GM18520 (cell line): ENCODE results near the gene ZIC1.

Source experiments
- ATAC-seq: cut with Tn5 transposase; IDR thresholded peaks from one replicate; pipeline ENCODE4 v1.9.1; 2021; ENCODE audit not compliant: unreplicated experiment

ZIC1 gene

GRCh38 chr3:147394884-147395225 is 14.3 kb upstream of the ZIC1 start:
- ATAC-seq: no peak

- ATAC-seq: no peak
Measured at GRCh38 chr3:147395899-147396711, 13.1 kb upstream of the ZIC1 start.

GRCh38 chr3:147396712-147397046 is 12.5 kb upstream of the ZIC1 start:
- no peak for ATAC-seq

- no peak for ATAC-seq
Measured at GRCh38 chr3:147397155-147397874, 11.8 kb upstream of the ZIC1 start.

GRCh38 chr3:147397875-147398812 is 11.0 kb upstream of the ZIC1 start:
- no peak for ATAC-seq

GRCh38 chr3:147398813-147399534 is 10.2 kb upstream of the ZIC1 start:
- no peak for ATAC-seq

GRCh38 chr3:147400111-147400510 is 9.1 kb upstream of the ZIC1 start:
- no peak for ATAC-seq

- ATAC-seq: no peak
Measured at GRCh38 chr3:147400999-147401398, 8.2 kb upstream of the ZIC1 start.

- no peak for ATAC-seq
Measured at GRCh38 chr3:147401421-147401820, 7.7 kb upstream of the ZIC1 start.

- ATAC-seq: no peak
Measured at GRCh38 chr3:147402159-147402558, 7.0 kb upstream of the ZIC1 start.

- ATAC-seq: no peak
Measured at GRCh38 chr3:147403511-147403910, 5.7 kb upstream of the ZIC1 start.

- no peak for ATAC-seq
Measured at GRCh38 chr3:147404000-147404799, 5.0 kb upstream of the ZIC1 start.

- ATAC-seq: no peak
Measured at GRCh38 chr3:147404800-147405230, 4.3 kb upstream of the ZIC1 start.

GRCh38 chr3:147405231-147406027 is 3.7 kb upstream of the ZIC1 start:
- ATAC-seq: no peak

GRCh38 chr3:147406028-147406931 is 2.9 kb upstream of the ZIC1 start, which contains the start of gene ZIC4:
TSS of gene ZIC4 (minus strand) at chr3:147406543. CDS start at chr3:147402797, 3,746 bp downstream.
- no peak for ATAC-seq

- ATAC-seq: no peak
Measured at GRCh38 chr3:147407114-147407497, 2.1 kb upstream of the ZIC1 start.

- ATAC-seq: no peak
Measured at GRCh38 chr3:147407498-147408187, 1.5 kb upstream of the ZIC1 start.
